SIG-M5 treated with dmso at 0.1 percent for 504 hours (cell line): ENCODE data around the gene FBXL15.

ENCODE experiments used
- DNase-seq: peaks from one replicate; lab custom pipeline; 2025; ENCODE audit not compliant: unreplicated experiment; lab: John Stamatoyannopoulos, UW

Gene FBXL15

DNA sequence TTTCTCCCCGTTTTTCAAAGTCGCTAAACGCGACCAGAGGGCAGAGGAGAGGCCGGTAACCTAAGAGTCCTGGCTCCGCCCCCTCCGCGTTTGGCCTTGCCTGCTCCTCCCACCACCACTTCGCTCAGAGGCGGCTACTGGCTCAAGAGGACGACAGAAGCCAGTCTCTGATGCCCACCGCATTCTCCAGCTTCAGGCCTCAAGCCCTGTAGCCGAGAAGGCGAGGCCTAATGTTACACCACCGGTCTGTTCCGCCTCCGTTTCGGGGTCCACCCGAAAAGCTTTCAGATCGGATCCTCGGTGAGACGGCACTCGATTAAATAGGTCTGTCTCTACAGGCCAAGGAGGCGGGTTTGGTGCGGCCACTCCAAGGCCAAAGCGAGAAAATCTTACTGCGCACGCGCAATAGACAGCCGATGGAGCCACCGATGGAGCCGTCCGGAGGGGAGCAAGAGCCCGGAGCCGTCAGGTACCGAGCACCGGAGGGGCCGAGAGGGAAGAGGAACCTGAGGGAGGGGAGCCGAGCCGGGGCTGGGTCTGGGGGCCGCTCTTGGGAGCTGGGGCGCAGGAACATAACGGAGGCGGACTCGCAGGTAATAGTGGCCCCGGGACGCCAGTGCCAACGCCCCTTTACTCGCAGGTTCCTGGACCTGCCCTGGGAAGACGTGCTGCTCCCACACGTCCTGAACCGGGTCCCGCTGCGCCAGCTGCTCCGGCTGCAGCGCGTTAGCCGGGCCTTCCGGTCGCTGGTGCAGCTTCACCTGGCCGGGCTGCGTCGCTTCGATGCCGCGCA is at the start of gene FBXL15:
Gene FBXL15 (plus strand): TSS at position 123 of the 793 bp plus-strand sequence. CDS start 294 bp downstream, at position 417.
- DNase-seq: peak; percentile 92

DNA sequence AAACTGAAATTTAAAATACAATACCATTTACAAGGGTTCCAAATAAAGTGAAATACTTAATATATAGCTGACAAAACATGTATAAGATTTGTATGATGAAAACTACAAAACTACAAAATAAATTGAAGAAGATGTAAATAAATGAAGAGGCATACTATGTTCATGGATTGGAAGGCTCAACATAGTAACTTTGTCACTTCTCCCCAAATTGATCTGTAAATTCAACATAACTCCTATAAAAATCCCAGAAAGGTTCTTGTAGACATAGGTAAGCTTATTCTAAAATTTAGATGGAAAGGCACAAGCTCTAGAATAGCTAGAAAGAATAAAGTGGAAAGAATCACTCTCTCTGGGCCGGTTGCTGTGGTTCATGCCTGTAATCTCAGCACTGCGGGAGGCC is 49.3 kb upstream of the FBXL15 start:
- DNase-seq: no peak

- DNase-seq: no peak
Observed at GRCh38 chr10:102375250-102375649, 45.4 kb upstream of the FBXL15 start.

DNA sequence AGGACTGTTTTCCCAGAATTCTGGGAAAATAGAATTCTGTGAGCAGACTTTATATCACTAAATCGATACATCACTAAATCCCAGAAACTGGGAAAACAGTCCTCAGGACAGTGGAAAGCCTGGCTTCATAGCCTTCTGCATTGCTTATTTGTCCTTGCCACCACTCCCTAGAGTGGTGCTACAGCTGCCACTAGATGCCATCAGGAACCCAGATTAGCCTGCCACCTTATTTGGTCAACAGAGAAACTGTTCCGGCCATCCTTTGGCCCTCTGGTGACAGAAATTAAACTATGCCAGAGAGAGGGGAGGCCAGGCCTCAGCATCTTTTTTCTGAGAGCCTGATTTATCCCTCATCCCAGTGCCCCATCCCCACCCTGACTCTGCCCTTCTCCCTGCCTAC is 44.8 kb upstream of the FBXL15 start:
- DNase-seq: no peak

GRCh38 chr10:102376901-102377300 is 43.7 kb upstream of the FBXL15 start:
- no peak for DNase-seq

GRCh38 chr10:102379383-102379782 is 41.3 kb upstream of the FBXL15 start:
- no peak for DNase-seq

DNA sequence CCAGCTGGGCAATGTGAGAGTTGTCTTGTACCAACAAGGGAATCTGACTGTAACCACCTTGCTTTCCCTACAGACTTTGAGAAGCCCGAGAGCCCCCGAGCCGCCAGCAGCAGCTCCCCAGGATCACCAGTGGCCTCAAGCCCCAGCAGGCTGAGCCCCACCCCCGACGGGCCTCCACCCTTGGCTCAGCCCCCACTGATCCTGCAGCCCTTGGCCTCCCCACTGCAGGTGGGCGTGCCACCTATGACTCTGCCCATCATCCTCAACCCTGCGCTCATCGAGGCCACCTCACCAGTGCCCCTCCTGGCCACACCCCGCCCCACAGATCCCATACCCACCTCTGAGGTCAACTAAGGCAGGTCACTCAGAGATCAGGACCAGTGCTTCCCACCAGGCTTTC is 38.7 kb upstream of the FBXL15 start:
- DNase-seq: no peak

GRCh38 chr10:102382871-102383270 is 37.8 kb upstream of the FBXL15 start:
- DNase-seq: no peak

DNA sequence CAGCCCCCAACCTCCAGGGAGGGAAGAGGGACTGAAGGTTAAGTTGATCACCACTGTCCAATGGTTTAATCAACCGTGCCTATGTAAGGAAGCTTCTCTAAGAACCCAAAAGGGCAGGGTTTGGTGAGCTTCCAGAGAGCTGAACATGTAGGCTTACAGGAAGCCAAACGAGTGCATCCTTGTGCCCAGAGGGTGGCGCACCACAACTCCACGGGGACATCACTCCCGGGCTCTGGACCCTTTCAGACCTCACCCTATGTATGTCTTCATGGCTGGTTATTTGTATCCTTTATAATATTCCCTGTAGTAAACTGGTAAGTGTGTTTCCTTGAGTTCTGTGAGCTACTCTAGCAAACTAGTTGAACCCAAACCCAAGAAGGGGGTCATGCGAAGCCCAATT is 36.6 kb upstream of the FBXL15 start:
- DNase-seq: peak; percentile 14

DNA sequence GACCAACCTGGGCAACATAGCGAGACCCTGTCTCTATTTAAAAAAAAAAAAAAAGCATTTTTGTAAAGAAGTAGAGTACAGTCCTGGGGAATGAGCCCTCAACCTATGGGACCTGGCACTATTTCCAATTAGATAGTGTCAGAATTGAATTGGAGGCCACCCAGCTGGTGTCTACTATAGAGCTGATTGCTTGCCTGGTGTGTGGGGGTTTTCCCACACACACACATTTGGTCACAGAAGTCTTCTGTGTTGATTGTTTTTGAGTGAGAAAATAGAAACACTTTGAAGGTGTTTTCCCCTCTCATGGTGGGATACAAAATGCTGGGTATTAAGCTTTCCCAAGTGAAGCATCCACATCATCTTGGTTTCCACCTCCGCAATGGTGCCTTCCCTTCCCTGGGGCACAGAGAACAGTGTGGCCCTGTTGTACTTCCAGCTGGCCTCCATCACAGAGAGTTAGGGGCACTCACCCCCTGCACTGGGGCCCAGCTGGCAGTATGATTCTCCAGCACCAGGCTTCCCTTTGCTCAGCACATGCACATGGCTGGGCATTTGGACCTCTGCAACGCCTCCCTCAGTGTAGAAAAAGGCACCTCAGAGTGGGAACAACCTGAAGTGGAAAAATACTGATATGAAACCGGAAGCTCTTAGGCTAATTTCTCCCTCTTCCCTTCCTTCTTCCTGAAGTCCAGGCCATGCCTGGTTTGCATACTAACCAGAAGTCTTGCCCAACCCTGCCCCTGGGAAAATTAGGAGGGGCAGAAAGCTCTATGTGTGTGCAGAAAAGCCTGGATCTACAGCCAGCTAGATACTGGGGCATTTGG is 35.8 kb upstream of the FBXL15 start:
- DNase-seq: no peak

DNA sequence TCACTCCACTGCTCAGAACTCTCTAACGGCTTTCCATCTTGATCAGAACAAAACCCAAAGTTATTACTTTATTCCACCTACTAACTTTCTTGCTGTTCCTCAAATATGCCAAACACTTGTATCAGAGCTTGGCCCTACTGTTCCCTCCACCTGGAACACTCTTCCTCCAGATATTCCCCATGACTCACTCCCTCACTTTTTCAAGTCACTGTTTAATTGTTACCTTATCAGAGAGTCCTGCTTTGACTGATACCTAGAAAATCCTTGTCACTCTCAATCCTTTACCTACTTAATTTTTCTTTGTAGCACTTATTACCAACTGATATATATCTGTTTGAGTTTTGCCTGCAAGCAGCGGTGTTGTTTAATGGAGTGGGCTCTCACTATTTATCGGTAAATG is 30.7 kb upstream of the FBXL15 start:
- no peak for DNase-seq

DNA sequence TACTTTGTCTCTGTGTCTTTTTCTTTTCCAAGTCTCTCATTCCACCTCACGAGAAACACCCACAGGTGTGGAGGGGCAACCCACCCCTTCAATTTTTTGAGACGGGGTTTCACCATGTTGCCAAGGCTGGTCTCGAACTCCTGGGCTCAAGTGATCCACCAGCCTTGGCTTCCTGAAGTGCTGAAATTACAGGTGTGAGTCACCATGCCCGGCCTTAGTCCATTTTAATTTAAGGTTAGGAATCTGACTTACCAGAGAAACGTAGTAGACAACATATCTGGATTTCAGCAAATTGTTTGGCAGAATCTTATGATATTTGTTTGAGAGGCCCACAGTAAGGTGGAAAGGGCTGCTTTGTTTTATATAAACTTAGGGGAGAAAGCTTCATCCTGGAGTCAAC is 28.3 kb upstream of the FBXL15 start:
- no peak for DNase-seq

DNA sequence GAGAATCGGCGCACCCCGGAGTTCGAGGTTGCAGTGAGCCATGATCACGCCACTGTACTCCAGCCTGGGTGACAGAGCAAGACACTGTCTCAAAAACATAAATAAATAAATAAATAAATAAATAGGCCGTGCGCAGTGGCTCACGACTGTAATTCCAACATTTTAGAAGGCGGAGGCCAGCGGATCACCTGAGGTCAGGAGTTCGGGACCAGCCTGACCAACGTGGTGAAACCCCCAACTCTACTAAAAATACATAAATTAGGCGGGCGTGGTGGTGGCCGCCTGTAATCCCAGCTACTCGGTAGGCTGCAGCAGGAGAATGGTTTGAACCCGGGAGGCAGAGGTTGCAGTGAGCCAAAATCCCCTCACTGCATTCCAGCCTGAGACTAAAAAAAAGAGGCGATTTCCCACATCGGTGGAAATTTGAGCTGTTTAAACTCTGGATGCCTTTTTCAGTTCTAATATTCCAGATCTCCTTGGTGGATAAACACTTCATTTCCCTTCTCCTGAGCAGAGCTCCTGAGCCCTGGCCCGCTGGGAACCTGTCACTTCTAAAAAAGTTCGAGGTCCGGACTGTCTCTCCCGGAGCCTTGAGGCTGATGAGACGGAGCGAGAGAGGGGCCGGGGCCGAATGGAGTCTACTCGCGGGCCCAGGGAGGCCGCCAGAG is 27.1 kb upstream of the FBXL15 start:
- DNase-seq: no peak

DNA sequence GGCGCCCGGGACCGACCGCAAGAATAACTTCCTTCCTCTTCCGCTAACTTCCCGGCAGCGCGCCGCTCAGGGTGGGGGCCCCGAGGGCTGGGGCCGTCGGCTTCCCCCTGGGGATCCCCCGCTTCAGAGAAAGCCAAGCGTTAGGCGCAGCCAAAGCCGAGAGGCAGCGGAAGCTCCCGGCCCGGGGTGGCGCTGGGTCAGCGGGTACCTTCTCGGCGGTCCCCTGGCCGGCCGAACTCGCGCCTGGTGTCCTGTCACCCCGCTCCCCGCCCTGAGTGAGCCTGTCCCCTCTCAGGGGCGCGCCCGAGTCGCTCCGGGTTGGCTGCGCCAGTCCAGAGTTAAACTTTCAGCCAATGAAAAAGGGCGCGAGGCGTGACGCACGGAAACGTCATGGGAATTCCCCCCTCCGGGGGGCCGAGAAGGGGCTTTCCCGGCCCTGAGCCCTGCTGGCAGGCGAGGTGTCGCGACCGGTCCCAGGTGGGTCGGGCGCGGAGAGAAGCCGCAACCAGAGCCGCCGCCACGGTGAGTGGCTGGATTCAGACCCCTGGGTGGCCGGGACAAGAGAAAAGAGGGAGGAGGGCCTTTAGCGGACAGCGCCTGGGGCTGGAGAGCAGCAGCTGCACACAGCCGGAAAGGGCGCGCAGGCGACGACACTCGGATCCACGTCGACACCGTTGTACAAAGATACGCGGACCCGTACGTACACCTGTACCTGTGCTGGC is 26.4 kb upstream of the FBXL15 start:
- peak; percentile 86 for DNase-seq

DNA sequence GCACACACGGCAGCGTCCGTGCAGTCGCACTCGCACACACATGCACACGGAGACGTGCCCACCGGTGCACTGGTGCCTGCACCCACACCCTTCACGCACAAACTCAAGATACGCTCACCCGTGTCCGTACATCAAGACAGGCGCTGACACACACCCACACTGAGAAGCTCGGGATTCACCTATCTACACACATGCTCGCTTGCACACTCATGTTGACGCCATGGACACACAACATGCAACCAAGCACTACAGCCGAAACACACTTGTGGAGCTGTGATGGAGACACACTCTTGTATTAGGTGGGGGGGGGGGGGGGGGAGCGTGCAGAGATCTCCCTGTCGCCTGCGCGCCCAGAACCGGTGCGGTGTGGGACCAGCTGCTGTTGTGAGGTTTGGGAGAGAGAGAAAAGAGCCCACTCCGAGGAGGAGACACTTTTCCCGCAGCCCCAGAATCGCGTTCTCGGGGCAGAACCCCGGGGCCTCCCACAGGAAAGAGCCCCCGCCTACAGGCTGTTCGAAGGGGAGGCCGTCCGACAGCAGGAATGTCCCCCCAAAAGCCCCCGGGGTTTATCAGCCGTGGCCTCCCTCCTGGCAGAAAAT is 25.7 kb upstream of the FBXL15 start:
- peak; percentile 46 for DNase-seq

- peak; percentile 66 for DNase-seq
Observed at GRCh38 chr10:102395400-102396316, 25.0 kb upstream of the FBXL15 start, which contains the start of gene NFKB2. Gene NFKB2 (plus strand): TSS chr10:102395705. CDS start chr10:102395960, 255 bp downstream.

DNA sequence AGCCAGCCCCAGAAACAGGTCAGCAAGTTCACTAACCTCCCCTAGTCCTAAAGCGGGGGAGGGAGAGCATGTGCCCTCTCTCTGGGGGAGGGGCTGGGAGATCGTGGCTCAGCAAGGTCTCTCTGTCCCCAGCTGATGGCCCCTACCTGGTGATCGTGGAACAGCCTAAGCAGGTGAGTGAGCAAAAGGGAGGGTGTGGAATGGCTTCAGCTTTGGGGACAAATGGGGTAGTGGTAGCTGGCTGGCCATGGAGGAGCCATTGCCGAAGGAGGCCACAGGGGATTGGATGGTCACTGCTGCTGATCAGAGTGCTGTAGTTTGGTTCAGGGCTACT is 24.4 kb upstream of the FBXL15 start:
- no peak for DNase-seq

DNA sequence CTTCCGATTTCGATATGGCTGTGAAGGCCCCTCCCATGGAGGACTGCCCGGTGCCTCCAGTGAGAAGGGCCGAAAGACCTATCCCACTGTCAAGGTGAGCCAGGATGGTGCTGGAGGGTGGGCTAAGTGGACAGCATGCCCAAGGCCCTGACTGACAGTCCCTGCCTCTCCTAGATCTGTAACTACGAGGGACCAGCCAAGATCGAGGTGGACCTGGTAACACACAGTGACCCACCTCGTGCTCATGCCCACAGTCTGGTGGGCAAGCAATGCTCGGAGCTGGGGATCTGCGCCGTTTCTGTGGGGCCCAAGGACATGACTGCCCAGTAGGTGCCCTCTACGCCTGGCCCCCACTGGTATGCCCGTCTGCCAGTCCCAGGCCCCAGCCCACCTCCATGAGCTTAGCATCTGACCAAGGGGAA is 23.9 kb upstream of the FBXL15 start:
- DNase-seq: no peak
